Fibroblast of villous mesenchyme (primary cell): ENCODE data around the gene C3orf85. TPM values are rescaled to one million over a fixed set of nuclear protein-coding genes. Genes with fewer than 3 reads are reported as not detected.

ENCODE experiments used
- DNase-seq: peaks from one replicate; pipeline ENCODE4 v3.0.0-alpha.2; 2010; ENCODE audit warnings: low read depth
- H3K4me3 ChIP-seq: 2 replicates; pipeline ENCODE4 v1.5.1; 2011; ENCODE audit warnings: low read depth, mild to moderate bottlenecking, low read length
- CTCF ChIP-seq: IDR thresholded peaks from 2 replicates; pipeline ENCODE4 v1.5.1; 2012; ENCODE audit warnings: low read depth, mild to moderate bottlenecking, low read length; ENCODE audit not compliant: insufficient read depth
- total RNA-seq: library from RNA; depleted of rRNA; stranded (reverse); fragments of >200 nt; gene quantifications from 2 replicates; pipeline ENCODE4 v1.2.3, GENCODE V29; 2012

C3orf85 gene
- total RNA-seq, 1 donor = not detected

GRCh38 chr3:109187390-109187789, 50.9 kb downstream of the C3orf85 start:
- no peak overlapping the region for H3K4me3 ChIP-seq
- no peak for TF ChIP-seq CTCF
- DNase-seq = no peak

GRCh38 chr3:109188741-109189140, 52.2 kb downstream of the C3orf85 start:
- no peak overlapping the region for H3K4me3 ChIP-seq
- no peak for DNase-seq
- no peak for TF ChIP-seq CTCF

DNA sequence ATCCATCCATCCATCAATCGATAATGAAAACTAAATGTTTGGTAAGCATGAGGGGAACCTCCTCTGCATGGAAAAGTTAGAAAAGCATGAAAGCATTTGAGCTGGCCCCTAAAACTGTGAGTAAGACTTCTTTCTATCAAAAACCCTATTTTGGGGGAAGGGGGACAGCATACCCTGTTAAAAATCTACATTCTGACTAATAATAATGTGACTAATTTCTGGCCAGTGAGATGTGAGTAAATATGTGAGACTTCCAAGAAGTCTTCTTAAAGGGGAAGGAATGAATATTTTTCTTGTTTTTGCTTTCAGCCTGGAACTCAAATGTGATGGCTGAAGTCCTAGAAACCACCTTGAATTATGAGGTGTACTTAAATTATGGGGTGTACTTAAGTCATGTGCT, 54.9 kb downstream of the C3orf85 start:
- no peak overlapping the region for H3K4me3 ChIP-seq
- DNase-seq = no peak
- TF ChIP-seq CTCF = no peak

- no peak for TF ChIP-seq CTCF
- DNase-seq = no peak
- H3K4me3 ChIP-seq = no peak overlapping the region
Measured at GRCh38 chr3:109195815-109196214, 59.3 kb downstream of the C3orf85 start.

Other genes starting within 250 kb of the C3orf85 start
- gene GUCA1C, start 182.8 kb upstream of the C3orf85 start, total RNA-seq = not detected in 2 replicates
- gene MORC1, start 18.6 kb upstream of the C3orf85 start, total RNA-seq = not detected in 2 replicates
- not detected in 2 replicates for gene DPPA2, start 179.8 kb downstream of the C3orf85 start, total RNA-seq
- gene DPPA4, start 200.8 kb downstream of the C3orf85 start, total RNA-seq = not detected in 2 replicates